ENCODE measurements around the gene BRSK2.

The BRSK2 gene

DNA sequence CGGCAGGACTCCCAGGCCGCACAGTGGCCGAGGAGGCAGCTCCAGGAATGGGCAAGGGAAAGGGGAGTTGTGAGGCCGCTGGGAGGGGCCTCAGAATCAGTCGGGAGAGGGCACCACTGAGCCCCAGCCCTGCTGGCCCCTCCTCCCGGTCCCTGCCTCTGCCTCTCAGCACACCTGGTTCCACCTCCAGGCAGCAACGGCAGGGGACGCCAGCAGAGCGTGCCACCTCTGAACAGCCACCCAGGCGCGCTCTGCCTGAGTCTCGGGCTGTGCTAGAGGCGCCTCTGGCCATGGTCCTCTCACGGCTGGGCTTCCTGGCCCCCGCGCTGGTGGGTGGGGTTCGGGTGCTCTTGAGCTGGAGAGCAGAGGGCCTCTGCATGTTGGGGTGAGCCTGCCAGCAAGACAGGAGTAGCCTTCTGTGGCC lies 63.9 kb downstream of the BRSK2 start:
- no peak for DNase-seq (ENCODE audit: low read depth)

DNA sequence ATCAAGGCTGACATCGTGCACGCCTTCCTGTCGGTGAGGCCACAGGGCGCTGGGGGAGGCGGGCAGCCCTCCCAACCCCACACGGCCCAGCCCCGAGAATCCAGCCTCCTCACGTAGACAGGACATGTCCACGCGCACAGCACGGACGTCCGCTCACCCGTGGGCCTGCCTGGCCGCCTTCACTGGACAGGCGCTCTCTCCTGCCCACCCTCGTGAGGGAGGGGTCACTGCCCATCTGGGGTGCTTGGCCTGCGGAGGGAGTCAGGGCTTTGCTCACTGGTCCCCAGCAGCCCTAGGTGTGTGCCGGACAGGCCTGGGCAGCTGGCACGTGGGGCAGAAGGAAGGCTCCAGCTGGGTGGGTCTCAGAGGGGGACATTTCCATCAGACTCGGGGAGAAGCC lies 64.8 kb downstream of the BRSK2 start:
- no peak for DNase-seq (ENCODE audit: low read depth)

DNA sequence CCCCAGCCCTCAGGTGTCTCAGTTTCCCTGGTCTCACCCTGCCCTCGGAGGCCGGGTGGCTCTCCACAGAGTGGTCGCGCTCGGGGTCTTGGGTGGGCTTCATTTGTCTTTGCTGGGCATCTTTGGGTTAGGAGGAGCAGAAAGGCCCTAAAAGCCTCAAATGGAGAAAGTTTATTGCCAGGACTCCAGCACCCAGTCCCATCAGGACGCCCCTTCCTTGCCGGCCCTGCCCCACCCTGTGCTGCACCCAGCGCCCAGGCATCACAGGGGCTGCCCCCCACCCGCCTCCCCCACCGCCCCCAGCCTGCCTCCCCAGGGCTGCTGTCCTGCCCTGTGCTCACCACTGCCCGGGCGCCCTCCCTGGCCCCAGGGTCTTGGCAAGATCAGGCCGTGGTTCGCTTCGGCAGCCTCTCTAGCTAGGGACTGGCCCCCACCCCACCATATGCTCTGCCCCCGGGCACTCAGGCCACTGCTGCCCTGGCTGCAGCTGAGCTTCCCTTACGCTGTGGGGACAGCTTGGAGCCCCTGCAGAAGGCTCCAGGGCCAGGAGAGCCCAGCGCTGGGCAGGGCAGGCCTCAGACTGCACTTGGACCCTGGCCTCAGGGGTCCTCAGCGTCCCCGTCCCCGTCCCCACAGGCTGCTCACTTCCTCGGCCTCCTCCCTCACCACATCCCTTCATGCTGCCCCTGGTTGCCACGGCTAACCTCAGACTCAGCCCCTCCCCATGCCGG lies 65.5 kb downstream of the BRSK2 start:
- no peak for DNase-seq (ENCODE audit: low read depth)

DNA sequence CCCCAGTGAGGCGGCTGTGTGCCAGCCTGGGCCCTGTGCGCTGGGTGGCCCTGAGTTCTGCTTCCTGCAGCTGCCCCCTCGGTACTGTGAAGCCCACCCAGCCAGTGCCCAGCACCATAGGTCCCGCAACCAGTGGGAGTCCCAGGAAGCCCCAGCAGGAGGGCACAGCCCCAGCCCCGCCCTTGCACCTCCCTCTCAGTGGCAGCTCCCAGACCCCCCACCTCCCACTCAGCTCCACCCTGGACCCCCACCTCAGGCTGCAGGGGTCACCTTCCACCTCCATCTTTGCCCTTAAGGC lies 66.0 kb downstream of the BRSK2 start:
- DNase-seq (ENCODE audit: low read depth) = no peak

DNA sequence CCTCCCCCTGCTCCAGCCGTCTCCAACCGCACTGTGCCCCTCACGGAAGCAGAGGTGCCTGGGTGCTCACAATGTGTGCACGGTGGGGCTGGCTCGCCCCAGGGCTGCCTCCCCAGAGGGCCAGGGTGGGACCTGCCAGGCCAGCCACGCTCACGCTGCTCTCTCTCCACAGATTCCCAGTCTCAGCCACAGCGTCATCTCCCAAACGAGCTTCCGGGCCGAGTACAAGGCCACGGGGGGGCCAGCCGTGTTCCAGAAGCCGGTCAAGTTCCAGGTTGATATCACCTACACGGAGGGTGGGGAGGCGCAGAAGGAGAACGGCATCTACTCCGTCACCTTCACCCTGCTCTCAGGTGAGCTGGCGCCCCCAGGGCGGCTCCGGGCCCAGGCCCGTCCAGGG lies 66.4 kb downstream of the BRSK2 start:
- DNase-seq (ENCODE audit: low read depth) = no peak

GRCh38 chr11:1456596-1457325 lies 67.0 kb downstream of the BRSK2 start:
- DNase-seq (ENCODE audit: low read depth) = no peak

DNA sequence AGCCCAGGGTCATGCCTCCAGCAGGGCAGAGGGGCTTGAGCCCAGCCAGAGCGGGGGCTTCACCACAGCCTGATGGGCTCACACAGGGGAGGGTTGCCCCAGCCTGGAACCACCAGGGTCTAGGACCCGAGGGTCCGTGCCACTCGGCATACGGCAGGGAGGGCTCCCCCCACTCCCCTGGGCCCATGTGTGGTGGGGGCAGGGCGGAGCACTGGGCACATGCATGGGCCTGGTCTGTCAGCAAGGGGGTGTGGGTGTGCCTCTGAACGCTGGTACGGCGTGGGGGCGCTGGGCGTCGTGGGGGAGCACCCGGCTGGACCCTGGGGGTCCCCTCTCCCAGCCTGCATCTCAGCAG lies 67.6 kb downstream of the BRSK2 start:
- DNase-seq (ENCODE audit: low read depth) = no peak

- no peak for DNase-seq (ENCODE audit: low read depth)
Observed at GRCh38 chr11:1457856-1458255, 68.1 kb downstream of the BRSK2 start.

DNA sequence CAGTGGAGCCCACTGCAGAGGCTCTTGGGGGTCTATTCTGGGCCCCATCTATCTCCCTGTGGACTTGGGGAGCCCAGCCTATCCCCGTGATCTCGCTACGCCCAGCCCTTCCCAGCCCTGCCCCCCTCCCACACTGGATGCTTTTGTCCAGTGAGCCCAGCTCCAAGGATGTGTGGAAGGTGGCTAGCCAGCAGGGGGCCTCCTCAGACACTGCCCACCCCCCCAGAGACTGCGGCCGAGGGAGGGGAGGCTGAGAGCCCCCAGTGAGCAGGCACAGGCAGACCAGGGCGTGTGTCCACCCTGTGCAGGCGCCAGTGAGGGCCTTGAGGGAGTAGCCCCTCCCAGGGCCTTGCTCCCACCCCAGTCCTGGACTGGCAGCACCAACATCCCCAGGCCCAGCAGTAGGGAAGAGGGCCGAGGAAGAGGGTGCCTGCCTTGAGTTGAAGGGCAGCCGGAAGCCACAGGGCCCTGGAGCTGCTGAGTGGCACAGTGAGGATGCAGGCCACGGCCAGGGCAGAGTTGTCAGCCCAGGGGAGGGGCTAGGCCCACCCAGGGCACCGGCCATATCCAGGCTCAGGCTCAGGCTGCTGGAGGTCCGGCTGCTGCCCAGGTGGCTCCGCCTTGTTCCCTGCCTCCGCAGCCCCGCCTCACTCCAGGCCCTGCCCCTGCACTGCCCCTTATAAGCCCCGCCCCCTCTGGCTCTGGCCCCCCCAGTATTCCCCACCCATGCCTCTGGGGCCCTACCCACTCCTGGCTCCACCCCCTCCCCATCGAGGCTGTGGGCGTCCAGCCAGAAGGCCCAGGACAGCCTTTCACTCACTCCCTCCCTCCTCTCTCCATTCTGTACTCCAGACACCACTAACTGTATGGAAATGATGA lies 68.8 kb downstream of the BRSK2 start:
- no peak for DNase-seq (ENCODE audit: low read depth)

- no peak for DNase-seq (ENCODE audit: low read depth)
Observed at GRCh38 chr11:1459219-1459575, 69.5 kb downstream of the BRSK2 start.

DNA sequence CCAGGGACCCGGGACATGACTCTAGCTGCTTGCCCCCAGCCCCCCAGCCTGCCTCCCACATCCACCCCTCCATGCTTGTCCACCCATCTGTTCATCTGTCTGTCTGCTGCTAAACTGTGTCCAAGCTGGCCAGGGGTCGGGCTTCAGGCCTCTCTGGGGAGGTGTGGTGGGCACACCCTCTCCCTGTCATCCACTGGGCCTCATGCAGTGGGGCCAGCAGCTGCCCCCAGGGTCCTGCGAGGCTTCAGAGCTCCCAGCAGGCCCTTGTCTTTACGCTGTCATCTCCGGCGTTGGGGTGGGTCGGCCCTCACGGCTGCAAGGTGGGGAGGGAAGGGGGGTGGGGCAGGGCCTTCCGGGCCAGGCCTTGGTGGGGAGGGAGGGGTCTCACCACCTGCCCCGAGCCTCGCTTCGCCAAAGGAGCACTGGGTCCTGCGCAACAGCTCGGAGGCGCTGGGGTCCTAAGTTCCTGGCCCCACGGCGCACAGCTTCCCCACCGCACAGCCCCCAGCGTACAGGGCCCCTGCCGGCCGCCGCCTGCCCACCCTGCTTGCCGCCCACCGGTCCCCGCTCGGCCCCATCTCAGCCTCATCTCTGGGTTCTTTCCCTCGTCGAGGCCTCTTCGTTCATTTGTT lies 70.1 kb downstream of the BRSK2 start:
- no peak for DNase-seq (ENCODE audit: low read depth)

DNA sequence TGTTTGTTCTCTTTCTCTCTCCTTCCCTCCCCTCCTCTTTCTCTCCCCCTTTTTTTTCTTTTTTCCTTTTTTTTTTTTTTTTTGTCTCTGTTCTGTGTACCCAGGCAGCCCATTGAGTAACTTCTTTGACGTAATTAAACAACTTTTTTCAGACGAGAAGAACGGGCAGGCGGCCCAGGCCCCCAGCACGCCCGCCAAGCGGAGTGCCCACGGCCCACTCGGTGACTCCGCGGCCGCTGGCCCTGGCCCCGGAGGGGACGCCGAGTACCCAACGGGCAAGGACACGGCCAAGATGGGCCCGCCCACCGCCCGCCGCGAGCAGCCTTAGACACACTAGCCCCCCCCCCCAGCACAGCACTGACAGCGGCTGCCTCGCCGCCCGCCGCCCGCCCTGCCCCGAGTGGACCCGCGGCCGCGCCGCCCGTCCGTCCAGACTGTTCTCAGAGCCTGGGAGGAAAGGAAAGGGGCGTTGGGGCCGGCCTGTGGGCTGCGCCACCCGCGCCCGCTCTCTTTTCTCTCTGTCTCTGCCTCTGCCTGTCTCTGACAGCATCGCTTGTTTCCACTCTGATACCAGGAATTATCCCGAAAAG lies 70.8 kb downstream of the BRSK2 start:
- no peak for DNase-seq (ENCODE audit: low read depth)

DNA sequence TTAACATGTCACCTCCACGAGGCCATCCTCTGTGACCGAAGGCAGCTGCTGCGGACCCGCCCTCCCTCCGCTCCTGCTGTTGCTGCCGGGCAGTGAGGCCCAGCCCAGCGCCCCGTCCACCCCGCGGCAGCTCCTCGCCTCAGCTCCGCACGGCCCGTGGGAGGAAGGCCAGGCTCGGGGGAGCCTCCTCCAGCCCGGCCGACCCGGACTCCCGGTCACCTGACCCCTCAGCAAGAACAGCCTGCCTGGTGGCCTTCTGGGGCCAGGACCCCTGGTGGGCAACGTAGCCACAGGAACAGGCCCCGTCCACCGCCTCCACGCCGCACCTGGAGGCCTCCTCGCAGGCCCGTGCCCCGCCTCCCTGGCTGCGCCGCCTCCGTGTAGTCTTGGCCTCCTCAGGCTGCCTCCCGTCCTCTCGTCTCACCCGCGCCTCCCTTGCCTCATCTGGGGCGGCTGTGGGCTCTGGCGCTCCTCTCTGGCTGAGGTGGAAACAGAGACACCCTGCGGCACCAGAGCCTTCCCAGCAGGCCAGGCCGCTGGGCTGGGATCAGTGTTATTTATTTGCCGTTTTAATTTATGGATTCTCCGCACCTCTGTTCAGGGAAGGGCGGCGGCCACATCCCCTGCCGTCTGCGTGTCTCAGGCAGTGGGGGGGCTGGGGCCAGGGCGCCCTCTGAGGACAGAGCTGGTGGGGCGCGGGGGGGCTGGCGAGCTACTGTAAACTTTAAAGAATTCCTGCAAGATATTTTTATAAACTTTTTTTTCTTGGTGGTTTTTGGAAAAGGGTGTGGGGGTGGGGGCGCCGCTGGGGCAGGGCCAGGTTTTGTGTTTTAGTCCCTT lies 71.5 kb downstream of the BRSK2 start:
- no peak for DNase-seq (ENCODE audit: low read depth)

DNA sequence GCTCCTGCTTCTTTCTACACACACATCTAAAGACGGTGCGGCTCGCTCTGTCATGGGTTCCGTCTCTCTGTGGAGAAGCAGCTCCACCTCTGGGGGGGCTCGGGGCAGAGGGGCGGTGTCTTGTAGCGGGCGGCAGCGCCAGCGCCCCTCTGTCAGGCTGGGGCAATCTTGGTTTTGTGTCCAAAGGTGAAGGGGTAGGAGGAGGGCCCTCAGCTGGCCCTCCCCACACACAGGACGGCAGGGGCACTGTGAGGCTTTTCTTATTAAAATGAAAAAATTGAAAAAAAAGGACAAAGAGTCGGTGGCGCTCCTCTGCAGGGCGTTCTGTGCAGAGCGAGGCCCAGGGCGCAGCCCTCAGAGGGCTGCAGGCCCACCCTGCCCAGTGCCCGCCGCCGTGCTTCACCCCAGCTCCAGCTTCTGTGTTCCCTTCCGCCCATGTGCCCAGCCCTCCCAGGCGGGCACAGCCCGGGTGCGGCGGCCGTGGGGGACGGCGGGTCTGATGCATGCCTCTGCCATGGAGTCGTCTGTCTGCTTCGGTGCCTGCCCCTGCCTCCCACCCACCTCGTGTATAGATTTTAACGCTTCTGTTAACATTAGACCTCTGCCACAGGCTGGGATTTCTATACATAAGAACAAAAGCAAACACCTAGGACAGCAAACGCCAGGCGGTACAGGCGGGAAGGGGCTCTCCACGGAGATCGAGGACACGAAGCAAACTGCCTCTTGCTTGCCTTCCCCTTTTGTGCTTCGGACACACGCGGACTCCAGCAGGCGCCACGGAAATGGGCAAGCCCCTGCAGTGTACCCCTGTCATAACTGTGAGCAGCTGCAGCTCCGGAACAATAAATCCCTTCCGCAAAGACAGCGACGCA lies 72.3 kb downstream of the BRSK2 start:
- DNase-seq (ENCODE audit: low read depth) = no peak

DNA sequence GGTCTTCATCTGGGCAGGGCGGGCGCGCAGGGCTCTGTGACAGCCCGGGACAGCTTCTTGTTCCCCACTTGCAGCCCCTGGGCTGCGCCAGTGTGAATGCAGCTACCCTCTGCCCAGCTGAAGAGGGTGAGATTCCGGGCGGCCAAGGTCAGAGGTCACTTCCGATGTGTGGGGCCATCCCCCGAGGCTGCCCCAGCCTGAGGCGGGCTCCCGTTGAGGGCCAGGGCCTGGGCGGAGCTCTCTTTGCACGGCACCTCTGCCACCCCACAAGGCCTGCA lies 72.9 kb downstream of the BRSK2 start:
- no peak for DNase-seq (ENCODE audit: low read depth)

DNA sequence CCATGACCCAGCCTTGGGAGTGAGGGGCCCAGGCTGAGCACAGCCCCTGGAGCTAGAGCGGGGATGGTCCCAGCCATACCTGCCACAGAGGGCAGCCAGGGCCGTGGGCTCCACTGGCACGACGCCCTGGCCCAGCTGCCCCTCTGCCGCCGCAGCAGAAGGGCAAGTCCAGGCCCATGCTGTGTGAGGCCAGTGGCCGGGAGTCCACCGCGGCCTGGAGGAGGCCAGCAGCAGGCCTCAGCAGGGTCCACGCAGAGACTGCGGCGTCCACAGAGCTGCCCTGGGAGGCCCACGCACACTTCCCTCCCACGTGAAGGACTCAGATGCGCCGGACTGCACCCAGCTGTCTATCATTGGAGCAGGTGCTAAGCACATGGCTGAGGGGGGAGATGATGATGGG lies 73.3 kb downstream of the BRSK2 start:
- no peak for DNase-seq (ENCODE audit: low read depth)

- no peak for DNase-seq (ENCODE audit: low read depth)
Observed at GRCh38 chr11:1466784-1467183, 77.0 kb downstream of the BRSK2 start.

GRCh38 chr11:1467270-1467669 lies 77.5 kb downstream of the BRSK2 start:
- no peak for DNase-seq (ENCODE audit: low read depth)

GRCh38 chr11:1468002-1468401 lies 78.3 kb downstream of the BRSK2 start:
- no peak for DNase-seq (ENCODE audit: low read depth)

GRCh38 chr11:1468473-1469066 lies 78.8 kb downstream of the BRSK2 start:
- DNase-seq (ENCODE audit: low read depth) = no peak

Data from T-helper 22 cell (primary cell).